NCI-H146 treated with DMSO at 0.1 percent for 48 hours (cell line): ENCODE results near the gene ARMC10.
A peak's percentile ranks its signal among the peaks of the same experiment; 100 is the strongest.
"Not testable (repeated sequence)": the region's sequence is repeated elsewhere in the genome, so short reads cannot be mapped to it uniquely, and the experiment has no call there.

Source experiments
- DNase-seq: peaks from one replicate; lab custom pipeline; 2025; ENCODE audit not compliant: unreplicated experiment; lab: John Stamatoyannopoulos, UW

ARMC10 gene

GRCh38 chr7:103121641-103122040, 46.7 kb downstream of the ARMC10 start:
- DNase-seq, result no peak

DNA sequence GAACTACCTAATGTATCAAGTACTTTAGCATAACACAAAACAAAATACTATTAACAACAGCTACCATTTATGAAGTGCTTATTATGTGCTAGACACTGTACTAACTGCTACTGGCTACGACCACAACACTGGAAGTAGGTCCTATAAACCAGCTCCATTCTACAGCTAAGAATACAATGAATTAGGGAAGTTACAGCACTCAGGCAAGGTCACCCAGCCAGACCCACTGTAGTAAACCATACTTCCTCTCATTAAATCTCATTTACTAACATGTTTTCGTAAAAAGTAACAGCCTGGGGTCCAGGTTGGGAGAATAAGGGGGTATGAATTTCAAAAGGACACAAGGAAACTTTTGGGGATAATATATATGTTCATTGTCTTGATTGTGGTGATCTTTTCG, 48.6 kb downstream of the ARMC10 start:
- no peak for DNase-seq

- no peak for DNase-seq
Observed at GRCh38 chr7:103124429-103124979, 49.6 kb downstream of the ARMC10 start.

DNA sequence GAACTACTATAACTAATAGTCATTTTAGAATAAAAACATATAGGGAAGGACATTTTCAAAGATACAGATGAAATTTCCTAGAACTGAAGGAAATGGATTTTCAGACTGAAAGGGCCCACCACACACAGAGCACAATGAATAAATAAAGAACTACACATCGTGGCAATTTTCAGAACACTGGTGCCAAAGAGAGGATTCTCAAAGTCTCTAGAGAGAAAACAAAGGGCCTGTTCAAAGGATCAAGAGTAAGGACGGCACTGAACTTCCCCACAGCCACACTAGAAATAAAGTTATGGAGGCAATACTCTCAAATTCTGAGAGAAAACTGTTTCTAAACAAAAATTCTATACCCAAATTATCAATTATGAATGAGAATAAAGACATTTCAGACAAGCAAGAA, 52.1 kb downstream of the ARMC10 start:
- DNase-seq, result no peak

- DNase-seq, result no peak
Observed at GRCh38 chr7:103129702-103130549, 55.0 kb downstream of the ARMC10 start.

DNA sequence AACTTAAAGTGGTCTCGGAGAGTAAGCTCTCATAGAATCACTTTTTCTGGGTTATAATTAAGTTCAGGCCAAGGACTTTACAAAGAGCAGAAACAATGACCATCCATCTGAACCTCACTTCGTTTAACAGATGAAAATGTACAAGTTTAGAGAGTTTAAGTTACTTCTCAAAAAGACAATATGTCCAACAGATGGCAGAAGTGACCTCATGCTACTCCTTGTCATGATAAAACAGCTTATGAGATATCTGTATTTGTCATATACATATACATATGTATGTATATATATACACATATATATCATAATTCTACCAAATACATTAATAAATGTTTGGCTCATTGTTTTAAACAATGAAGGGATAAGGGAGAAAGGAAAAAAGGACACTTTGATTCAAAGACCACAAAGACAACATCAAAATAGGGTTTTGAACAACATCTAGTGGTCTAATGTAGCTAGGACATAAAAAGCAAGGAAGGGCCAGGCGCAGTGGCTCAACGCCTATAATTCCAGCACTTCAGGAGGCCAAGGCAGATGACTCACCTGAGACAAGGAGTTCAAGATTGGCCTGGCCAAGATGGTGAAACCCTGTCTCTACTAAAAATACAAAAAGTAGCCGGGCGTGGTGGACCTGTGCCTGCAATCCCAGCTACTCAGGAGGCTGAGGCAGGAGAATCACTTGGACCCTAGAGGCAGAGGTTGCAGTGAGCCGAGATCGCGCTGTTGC, 56.1 kb downstream of the ARMC10 start:
- DNase-seq, result no peak

DNA sequence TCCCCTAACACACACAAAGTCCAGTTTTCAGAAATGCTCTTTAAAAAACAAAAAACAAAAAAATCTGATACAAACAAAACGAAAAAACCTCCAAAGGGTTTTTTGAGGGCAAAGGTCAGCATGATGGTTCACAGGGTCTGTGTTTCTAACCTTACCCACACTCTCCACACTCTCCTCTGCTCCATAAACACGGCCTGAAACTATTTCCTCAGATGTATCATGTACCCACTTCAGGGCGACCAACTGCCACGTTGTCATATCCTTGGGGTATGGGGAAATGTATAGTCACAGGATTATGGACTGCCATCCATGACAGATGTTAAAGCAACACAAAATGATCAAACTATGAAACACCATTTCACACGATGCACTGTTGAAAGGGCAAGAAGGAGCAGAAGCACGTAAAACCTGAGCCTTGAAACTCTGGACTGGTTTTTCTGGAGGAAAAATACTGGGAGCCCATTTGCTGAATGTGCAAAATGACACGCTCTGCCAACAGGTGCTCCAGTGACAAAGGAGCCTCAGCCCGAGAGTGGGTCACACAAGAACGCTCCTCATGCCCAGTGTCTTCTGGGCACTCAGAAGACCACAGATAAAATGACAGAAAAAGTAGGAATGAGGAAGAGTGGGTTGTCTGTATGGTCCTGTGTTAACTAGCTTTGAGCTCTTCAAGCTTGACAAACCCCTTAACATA, 58.2 kb downstream of the ARMC10 start:
- no peak for DNase-seq

DNA sequence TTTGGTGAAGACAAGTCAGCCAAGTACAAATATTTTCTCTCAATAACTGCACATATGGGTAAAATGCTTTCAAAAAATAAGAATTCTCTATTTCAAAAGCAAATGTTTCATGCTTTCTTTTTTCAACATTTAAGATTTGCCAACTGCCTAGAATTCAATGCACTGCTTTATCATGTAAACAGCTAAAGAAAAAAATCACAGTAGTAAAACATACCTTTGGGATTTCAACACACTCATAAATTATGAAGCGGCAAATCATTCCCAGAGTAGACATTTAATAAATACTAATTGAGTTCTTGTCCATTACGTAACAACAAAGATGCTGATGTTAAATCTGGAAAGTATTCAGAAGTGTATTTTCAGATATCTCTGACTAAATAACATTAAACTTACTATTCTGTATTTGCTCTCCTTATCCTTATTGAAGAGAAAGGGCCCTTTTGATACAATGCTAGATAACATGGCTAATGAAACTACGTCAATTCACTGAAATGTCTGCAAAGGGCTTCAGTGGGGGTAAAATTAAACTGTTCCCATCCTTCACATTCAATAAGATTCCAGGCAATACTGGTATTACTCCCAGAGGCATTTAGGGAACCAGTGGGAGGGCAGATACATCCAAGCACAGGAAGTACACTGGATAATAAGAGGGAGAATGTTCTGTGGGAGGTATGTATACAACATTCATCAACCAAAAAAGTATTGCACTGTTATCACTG, 60.1 kb downstream of the ARMC10 start:
- DNase-seq, result no peak

GRCh38 chr7:103140061-103140460, 65.1 kb downstream of the ARMC10 start:
- no peak for DNase-seq

DNA sequence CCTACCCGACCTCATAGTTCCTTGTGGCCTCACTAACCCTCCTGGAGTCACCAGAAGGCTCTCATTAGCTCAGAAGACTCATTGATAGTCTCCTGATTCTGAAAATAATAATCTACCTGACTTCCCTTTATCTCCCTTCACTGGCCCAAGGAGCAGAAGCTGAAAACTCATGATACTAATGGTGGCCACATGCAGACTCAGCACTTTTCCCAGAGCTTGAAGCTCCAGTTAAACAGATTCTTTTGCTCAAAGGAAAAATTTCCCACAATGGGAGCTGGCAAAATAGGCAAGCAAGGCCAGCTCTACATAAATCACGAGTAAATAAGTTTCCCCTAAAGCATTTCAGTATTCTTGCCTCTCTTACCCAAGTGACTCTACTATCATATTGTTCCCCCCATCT, 65.7 kb downstream of the ARMC10 start:
- no peak for DNase-seq

DNA sequence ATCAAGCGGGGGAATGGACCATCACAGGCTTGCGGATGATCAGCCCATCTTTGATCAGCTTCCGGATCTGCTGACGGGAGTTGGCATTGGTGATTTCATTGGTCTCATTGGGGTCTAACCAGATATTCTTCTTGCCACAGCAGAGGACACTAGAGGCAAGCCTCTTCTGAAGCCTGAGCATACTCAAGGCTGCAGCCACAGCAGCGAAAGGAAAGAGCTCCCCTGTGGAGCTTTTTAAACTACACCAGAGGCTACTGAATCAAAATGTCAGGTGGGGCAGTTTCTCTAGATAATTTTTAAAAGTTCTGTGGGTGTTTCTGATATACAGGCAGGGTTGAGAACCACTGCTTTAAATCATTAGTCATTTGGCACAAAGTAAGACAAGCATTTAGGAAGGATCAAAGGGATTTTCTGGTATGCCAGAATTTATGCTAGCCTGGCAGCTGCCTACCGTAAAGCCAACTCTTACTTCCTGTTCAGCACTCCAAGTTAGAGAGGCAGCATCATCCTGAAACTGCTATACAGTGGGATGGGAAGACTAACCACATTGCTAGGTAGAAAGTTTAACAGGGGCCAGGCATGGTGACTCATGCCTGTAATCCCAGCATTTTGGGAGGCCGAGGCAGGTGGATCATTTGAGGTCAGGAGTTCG, 66.9 kb downstream of the ARMC10 start:
- DNase-seq, result no peak

DNA sequence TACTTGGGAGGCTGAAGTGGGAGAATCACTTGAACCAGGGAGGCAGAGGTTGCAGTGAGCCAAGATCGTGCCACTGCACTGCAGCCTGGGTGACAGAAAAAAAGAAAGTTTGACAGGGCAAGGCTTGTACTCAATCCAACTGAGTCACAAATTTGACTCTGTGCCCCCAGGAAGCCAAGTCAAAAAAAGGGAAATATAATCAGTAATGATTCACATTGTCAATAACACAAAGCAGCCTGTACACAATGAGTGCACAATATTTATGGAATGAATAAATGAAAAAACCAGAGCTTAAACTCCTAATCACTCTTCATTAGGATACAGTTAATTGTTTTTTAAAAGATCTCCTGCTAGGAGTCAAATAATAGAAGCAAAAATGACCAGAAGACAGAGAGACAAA, 67.6 kb downstream of the ARMC10 start:
- peak; percentile 9 for DNase-seq

DNA sequence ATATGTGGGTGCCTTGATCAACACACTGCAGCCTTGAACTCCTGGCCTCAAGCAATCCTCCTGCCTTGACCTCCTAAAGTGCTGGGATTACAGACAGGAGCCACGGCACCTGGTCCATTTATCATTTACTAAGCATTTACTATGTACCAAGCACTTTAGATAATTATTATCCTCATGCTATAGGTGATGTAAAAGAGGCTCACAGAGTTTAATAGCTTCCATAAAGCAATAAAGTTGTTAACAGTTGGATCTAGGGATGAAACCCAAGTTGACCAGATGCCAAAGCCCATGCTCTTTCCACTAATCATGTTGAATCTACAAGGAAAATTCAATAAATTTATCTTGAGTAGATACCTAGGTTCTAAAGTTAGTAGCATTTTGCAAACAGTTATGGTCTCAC, 68.9 kb downstream of the ARMC10 start:
- DNase-seq, result no peak

DNA sequence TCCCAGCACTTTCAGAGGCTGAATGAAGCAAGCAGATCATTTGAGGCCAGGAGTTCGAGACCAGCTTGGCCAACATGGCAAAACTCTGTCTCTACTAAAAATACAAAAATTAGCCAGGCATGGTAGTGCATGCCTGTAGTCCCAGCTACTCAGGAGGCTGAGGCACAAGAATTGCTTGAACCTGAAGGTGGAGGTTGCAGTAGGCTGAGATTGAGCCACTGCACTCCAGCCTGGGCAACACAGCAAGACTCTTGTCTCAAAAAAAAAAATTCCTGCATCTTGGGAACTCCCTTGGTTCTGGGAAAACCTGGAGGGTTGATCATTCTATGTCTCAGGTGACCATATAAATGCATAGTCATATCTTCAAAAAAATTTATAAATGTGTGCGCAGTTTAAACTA, 69.8 kb downstream of the ARMC10 start:
- not testable (repeated sequence) for DNase-seq

DNA sequence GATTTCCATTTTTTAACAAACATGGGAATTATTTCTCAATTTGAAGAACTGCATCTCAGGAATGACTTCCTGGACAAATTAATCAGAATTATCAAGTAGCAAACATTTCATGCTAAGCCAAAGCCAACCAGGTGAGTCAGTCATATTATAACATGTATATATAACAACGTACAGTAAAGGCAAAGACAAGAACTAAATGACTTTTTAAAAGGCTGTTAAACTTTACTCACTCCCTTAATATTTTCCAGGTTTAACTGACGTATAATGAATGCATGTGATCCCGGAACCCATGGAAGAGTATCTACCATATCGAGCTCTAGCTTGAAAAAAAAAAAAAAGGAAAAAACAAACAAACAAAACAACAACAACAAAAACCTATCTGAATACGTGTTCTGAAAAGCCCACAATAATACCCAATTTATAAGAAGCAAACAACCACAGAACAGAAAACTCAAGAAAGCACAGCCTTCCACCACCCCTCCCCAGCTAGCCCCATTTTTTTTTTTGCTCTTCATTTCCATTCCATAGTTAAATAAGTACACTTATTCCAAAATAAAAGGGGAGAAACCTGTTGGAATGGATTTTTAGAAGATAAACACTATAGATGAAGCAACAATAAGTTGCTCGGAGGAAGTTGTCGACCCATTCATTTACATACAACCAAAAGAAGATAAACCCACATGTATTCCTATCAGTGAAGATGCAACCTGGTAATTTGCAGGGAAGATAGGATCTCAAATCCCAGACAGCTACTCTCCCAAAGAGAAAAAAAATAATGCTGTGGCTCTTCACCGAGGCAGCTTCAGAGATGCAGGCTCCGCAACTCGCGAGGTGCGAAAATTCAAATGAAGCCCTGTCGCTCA, 73.4 kb downstream of the ARMC10 start:
- DNase-seq, result no peak
